ACHN (cell line): ENCODE measurements around the gene BTBD19.

ENCODE experiments used
- DNase-seq: peaks from one replicate; pipeline ENCODE4 v3.0.0-alpha.2; 2015
- in situ Hi-C: cut with HindIII; loops from 2 replicates; pipeline ENCODE4 v1.10.0; 2017; ENCODE audit warnings: low sequenced_read_pairs, low pct_ligation_motif_present, low pct_unique_long_range_greater_than_20kb

BTBD19 gene

GRCh38 chr1:44842862-44843655 lies 34.7 kb downstream of the BTBD19 start, which contains the start of gene PTCH2:
Gene PTCH2 (minus strand): TSS chr1:44843253. CDS start chr1:44842932, 321 bp downstream.
- in situ Hi-C loops = no loop called here
- DNase-seq = peak; percentile 59

DNA sequence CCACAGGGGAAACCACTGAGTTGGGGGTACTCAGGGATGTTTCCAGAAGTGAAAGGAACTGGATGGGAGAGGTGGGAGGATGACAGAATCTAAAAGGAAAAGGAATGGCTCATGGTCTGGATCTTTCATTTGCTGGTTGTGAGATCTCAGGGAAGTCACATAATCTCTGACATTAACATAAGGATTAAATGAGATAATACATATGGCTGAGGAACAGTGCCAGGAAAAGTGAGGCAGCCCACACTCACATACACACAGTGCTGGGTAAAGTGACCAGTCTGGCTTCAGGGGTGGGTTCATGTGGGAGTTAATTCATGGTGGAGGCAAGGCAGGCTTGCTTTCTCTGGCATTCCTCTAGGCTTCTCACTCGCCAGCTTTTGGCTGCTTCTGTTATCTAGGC lies 38.7 kb downstream of the BTBD19 start:
- in situ Hi-C loops = no loop called here

GRCh38 chr1:44847845-44848244 lies 39.5 kb downstream of the BTBD19 start:
- no peak for DNase-seq
- in situ Hi-C loops = no loop called here

More for the DNA sequence above, 38.7 kb downstream of the BTBD19 start:
- DNase-seq = no peak

- DNase-seq = no peak
- in situ Hi-C loops = no loop called here
Measured at GRCh38 chr1:44848456-44849181, 40.3 kb downstream of the BTBD19 start.

DNA sequence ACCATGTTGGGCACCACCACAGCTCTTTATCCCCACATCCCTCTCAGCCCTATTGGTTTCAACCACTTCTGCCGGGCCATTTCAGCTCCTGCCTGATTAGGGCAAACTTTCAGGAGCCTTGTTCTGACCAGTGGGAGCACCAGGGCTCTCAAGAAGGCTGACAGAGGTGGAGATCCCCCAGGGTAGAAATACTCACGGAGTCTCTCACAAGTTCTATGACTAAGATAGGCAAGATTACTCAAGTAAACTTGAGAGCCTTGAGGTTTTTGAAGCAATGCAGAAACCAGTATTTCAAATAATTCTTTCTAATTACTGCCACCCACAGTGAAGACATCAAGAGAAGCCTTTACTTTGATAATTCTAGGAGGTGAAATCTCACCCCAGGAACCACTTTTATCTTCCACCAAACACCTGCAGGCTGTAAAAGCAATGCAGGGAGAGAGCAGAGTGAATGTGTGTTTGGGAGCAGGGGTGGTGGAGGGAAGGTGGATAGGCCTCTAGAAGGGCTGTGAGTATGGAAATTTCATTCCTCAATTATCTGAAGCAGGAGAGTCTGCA lies 41.3 kb downstream of the BTBD19 start:
- no peak for DNase-seq
- in situ Hi-C loops = no loop called here

DNA sequence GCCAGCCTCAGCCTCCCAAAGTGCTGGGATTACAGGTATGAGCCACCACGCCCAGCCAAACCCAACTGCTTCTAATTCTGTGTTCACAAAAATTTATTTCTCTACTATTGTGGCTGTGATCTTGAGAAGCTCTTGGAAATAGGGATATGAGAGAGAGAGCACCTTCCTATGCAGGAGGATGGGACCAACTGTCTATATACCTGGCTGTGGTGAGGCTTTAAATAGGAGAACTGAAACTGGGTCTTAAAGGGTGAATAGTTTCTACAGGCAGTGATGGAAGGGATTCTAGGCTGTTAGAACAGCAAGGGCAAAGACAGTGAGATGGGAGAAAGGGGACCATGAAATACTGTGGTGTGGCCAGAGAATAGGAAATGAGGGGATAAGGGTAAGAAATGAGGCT lies 43.0 kb downstream of the BTBD19 start:
- DNase-seq = no peak
- in situ Hi-C loops = no loop called here

DNA sequence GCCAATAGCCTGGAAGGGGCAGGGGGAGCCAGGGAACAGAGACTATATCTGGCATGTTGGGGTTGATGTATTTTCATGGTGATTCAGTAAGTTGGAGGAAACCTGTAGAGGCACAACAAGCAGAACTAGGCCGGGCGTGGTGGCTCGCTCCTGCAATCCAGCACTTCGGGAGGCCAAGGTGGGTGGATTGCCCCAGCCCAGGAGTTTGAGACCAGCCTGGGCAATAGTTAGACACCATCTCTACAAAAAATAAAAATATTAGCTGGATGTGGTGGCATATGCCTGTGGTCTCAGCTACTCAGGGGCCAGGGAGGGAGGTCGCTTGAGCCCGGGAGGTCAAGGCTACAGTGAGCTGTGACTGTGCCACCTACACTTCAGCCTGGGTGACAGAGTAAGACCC lies 44.9 kb downstream of the BTBD19 start:
- in situ Hi-C loops = no loop called here
- no peak for DNase-seq

DNA sequence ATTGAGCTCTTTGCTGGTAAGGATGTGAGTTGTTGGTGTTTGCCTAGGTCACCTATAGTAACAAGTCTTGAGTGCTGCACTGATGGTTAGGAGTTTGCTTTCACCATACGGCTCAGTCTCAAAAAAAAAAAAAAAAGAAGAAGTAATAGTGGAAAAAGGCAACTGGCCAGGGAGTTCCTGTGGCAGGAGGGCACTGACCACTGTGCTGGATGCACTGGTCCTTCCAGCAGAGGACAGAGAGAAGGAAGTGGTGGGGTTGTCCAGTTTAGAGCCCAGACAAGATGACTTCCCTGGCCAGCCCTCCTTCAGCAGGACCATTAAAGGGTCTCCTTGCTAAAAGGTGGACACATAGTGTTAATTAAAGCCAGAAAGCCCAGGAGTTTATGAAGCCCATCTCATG lies 46.6 kb downstream of the BTBD19 start:
- DNase-seq = no peak
- in situ Hi-C loops = no loop called here

- in situ Hi-C loops = no loop called here
- no peak for DNase-seq
Measured at GRCh38 chr1:44855742-44856141, 47.4 kb downstream of the BTBD19 start.

- in situ Hi-C loops = no loop called here
Measured at GRCh38 chr1:44857446-44857845, 49.1 kb downstream of the BTBD19 start.

DNA sequence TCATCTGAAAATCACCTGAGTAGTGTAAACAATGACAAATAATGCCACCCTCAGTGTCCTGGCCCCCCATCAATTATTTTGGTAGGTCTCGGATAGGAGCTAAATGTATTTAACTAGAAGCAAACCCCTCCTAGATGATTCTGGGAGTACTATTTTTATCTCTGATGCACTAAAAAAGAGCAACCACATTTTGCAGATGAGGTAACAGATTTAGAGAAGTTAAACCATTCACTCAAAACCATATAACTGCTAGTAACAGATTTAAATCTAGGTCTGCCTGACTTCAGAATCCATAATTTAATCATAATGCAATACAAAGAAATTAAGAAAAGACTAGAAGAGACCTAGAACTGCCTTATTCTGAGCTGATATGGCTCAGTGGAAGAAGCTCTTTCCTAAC lies 52.0 kb downstream of the BTBD19 start:
- DNase-seq = no peak
- in situ Hi-C loops = no loop called here

More at GRCh38 chr1:44857446-44857845, 49.1 kb downstream of the BTBD19 start:
- no peak for DNase-seq

DNA sequence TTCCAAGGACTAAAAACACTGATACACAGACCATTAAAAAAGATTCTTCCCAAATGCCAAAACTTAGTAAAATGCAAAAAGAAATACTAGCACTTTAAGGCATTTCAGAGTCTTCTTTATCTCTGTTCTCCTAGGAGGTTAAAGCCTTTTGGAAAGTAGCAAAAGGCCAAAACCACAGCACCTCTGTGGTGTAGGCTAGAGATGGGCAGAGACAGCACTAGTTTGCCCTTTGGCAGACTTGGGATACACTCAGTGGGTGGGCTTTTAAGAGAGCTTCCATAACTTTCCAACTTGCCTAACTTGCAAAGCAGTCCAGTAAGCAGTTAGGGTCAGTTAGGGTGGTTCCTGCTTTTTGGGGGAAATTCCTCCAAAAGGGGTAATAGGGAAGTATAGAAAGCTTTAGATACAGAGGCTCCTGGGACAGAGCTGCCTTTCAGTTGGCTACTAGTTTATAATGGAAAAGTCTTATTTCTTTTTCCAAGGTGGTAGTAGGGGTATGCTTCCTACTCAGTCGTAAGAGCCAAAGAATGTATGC lies 52.6 kb downstream of the BTBD19 start:
- in situ Hi-C loops = no loop called here
- no peak for DNase-seq

DNA sequence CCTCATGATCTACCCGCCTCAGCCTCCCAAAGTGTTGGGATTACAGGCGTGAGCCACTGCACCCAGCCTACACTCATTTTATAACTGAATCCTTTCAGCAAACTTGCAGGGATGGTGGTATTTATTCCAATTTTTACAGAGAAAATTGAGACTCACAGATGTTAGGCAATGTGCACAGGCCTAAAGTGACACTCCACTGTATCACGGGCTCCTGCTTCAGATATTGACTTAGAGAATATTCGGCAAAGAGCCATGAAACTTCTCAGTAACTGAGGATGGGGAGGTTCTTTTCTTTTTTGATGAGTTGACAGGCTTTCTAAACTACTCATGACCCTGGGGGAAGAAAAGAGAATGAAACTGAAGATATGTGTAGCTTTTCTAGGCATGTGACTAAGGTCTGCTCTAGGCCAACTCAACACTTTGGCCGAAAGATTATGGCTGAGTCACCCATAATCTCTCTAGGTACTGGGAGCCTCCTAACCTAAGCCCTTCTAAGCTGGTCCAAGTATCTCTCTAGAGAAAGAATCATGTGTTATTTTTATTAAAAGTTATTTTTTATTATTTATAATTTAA lies 54.6 kb downstream of the BTBD19 start:
- DNase-seq = no peak

More for the DNA sequence above, 54.6 kb downstream of the BTBD19 start:
- in situ Hi-C loops = no loop called here
